ENCODE measurements around the gene SLC22A1. TPM values are rescaled to one million over a fixed set of nuclear protein-coding genes. Genes with fewer than 3 reads are reported as not detected.
"Not testable (repeated sequence)": the region's sequence is repeated elsewhere in the genome, so short reads cannot be mapped to it uniquely, and the experiment has no call there.

SLC22A1 gene
- total RNA-seq, 1 donor from 2014 or later: 1.2 TPM

DNA sequence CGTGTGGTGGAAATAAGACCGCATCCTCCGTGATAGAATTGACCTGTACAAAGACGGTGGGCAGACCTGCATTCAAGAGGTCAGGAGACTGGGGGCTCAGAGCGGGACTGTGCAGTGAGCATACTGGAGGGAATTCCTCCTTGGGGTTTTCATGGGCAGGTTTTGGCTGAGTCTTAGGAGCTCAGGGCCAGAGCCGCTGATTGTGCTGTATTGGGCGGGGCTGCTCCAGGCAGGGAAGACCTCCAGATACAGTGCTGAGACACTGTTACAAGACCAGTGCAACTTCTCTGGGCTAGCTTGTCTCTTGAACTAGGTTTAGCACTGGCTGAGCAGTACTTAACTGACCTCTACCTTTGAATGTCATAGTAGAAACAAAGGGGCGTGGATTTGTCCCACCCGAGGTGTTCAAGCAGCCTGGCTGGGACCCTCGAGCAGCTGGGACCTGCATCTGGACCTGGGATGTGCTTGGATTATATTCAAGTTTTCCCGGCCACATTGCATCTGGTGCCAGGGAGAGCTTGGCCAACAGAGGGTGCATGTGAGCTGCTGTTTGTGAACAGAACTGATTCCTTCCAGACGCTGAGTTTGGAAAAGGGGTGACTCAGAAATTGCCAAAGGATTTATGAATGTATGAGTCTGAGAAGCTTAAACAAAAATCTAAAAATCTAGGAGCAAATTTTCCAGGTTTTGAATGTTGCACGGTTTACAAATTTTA, 33.4 kb upstream of the SLC22A1 start:
- no peak for DNase-seq (ENCODE audit: extremely low spot score in 2 of 2)
- H3K27ac ChIP-seq: peak overlapping the region; percentile 62
- H3K4me3 ChIP-seq: no peak overlapping the region
- peaks cover 5% of the 10 kb centered on the region for H3K4me1 ChIP-seq
- no peaks in the 10 kb centered on the region for H3K27me3 ChIP-seq
- no peaks in the 10 kb centered on the region for H3K9me3 ChIP-seq
- intact Hi-C loops (cut with DNase I): loop anchor here (5.0 kb wide), 1 partner anchor 369 kb away; no protein-coding TSS in a partner anchor
- TF ChIP-seq CTCF (IDR thresholded peaks at IDR 0.05) (peak in 2 of 3 experiments; percentile 35 to 75), POLR2A (IDR thresholded peaks at IDR 0.05) (no peak), POLR2AphosphoS5 (IDR thresholded peaks at IDR 0.05; ENCODE audit: insufficient read depth in 1 of 2, low read depth in 1 of 2) (no peak)
- H3K36me3 ChIP-seq: peaks cover 0 to 86% of the 10 kb centered on the region in 2 donors

DNA sequence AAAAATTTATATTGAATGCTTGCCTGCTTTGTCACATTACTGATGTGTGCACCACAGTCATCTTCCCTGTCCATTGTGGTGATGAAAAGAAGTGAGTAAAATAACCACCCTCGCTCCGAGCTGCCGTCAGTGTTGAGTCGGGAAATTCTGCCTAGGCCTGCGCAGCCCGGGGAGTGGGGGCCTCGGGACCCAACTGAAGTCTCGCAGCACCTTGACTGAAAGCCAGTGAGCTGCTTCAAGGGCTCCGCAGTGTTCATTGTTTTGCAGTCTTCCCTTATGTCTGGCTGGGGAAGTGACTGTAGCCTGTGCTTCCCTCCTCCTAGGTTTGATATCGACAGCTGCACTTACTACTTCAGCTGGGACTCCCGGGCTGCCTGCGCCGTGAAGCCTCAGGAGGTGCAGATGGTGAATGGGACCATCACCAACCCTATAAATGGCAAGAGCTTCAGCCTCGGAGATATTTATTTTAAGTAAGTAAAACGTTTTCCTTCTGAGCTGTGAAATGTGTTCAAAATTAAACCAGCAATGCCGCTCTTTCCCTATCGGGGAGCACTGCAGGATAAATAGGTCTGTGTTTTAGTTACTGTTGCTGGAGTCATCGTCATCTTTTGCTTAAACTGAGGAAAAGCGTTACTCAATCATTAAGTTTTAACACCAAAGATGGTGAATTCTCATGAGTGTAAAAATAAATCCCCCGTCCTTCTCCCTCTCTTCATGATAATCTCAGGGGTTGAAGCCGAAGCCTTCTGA, 32.7 kb upstream of the SLC22A1 start:
- peaks cover 0 to 88% of the 10 kb centered on the region in 2 donors for H3K36me3 ChIP-seq
- H3K9me3 ChIP-seq: no peaks in the 10 kb centered on the region
- intact Hi-C loops (cut with DNase I): loop anchor here (5.0 kb wide), 1 partner anchor 368 kb away; no protein-coding TSS in a partner anchor
- TF ChIP-seq CTCF (IDR thresholded peaks at IDR 0.05) (no peak), POLR2AphosphoS5 (IDR thresholded peaks at IDR 0.05; ENCODE audit: insufficient read depth in 1 of 2, low read depth in 1 of 2) (no peak), POLR2A (IDR thresholded peaks at IDR 0.05) (no peak)
- DNase-seq (ENCODE audit: extremely low spot score in 2 of 2): no peak
- H3K4me3 ChIP-seq: no peak overlapping the region
- peak overlapping the region; percentile 62 for H3K27ac ChIP-seq
- peaks cover 5% of the 10 kb centered on the region for H3K4me1 ChIP-seq
- no peaks in the 10 kb centered on the region for H3K27me3 ChIP-seq

- Histone ChIP-seq H3K4me1 (peaks cover 5% of the 10 kb centered on the region), H3K27ac (peak overlapping the region; percentile 62), H3K9me3 (no peaks in the 10 kb centered on the region), H3K4me3 (no peak overlapping the region), H3K27me3 (no peaks in the 10 kb centered on the region), H3K36me3 (peaks cover 0 to 87% of the 10 kb centered on the region in 2 donors)
- TF ChIP-seq POLR2A (IDR thresholded peaks at IDR 0.05) (no peak), CTCF (IDR thresholded peaks at IDR 0.05) (no peak), POLR2AphosphoS5 (IDR thresholded peaks at IDR 0.05; ENCODE audit: insufficient read depth in 1 of 2, low read depth in 1 of 2) (no peak)
- intact Hi-C loops (cut with DNase I): loop anchor here (5.0 kb wide), 1 partner anchor 368 kb away; no protein-coding TSS in a partner anchor
- no peak for DNase-seq (ENCODE audit: extremely low spot score in 2 of 2)
Observed at GRCh38 chr6:160089534-160089897, 32.1 kb upstream of the SLC22A1 start.

DNA sequence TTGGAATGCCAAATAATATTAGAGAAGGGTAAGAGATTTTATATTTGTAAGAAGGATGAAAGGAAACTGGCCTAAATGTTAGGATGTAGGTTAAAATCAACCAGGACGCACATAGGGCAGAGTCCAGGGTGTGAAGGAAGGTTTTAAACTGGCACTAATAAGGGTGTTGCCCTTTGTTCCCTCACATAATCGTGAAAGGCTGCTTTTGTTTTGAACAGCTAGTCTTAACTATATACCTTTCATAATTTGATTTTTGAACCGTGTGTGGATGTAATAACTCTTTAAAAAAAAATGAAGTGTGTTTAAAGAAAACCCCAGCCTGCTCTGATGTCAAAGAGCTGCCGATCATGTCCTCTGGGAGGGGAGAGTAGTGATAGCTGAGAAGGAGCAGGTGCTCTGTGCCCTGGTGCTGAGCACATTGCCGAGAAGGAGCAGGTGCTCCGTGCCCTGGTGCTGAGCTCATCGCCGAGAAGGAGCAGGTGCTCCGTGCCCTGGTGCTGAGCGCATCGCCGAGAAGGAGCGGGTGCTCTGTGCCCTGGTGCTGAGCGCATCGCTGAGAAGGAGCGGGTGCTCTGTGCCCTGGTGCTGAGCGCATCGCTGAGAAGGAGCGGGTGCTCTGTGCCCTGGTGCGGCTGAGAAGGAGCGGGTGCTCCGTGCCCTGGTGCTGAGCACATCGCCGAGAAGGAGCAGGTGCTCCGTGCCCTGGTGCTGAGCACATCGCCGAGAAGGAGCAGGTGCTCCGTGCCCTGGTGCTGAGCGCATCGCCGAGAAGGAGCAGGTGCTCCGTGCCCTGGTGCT, 31.0 kb upstream of the SLC22A1 start:
- H3K27ac ChIP-seq; H3K27me3 ChIP-seq; intact Hi-C loops (cut with DNase I); H3K4me1 ChIP-seq; DNase-seq (ENCODE audit: extremely low spot score in 2 of 2); H3K4me3 ChIP-seq; H3K9me3 ChIP-seq: not testable (repeated sequence)
- peaks cover 0 to 83% of the 10 kb centered on the region in 2 donors for H3K36me3 ChIP-seq

DNA sequence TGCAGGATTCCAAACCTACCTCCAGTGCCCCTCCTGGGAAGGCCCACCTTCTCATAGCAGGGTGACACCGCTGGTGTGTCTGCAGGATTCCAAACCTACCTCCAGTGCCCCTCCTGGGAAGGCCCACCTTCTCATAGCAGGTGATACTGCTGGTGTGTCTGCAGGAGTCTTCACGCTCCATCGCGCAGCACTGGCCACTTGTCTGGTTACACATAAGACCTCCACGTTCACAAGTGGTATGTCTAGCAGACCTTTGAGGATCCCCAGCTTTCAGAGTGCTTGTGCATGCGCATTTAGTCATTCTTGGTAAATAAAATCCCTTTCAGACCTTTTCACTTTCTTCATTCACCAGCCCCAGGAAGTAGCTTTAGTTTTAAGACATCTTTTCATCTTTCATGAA, 29.4 kb upstream of the SLC22A1 start:
- H3K4me1 ChIP-seq; H3K27ac ChIP-seq; H3K9me3 ChIP-seq; intact Hi-C loops (cut with DNase I); H3K4me3 ChIP-seq; DNase-seq (ENCODE audit: extremely low spot score in 2 of 2); H3K27me3 ChIP-seq: not testable (repeated sequence)
- peaks cover 0 to 77% of the 10 kb centered on the region in 2 donors for H3K36me3 ChIP-seq

Measured in vagina (tissue), 2 donors.